Measurements from ENCODE around the gene NUDT8. TPM values are rescaled to one million over a fixed set of nuclear protein-coding genes. Genes with fewer than 3 reads are reported as not detected.
"Not testable (repeated sequence)": the region's sequence is repeated elsewhere in the genome, so short reads cannot be mapped to it uniquely, and the experiment has no call there.

NUDT8 gene
- total RNA-seq, 1 experiment from 2014 or later, result 17.0 TPM

- no peak for DNase-seq (ENCODE audit: low read depth)
Observed at GRCh38 chr11:67642173-67643120, 12.7 kb upstream of the NUDT8 start.

GRCh38 chr11:67641338-67642172 is 11.8 kb upstream of the NUDT8 start:
- no peak for DNase-seq (ENCODE audit: low read depth)

GRCh38 chr11:67640758-67641337 is 11.1 kb upstream of the NUDT8 start:
- no peak for DNase-seq (ENCODE audit: low read depth)

GRCh38 chr11:67640021-67640757 is 10.5 kb upstream of the NUDT8 start:
- DNase-seq (ENCODE audit: low read depth), result no peak

GRCh38 chr11:67639438-67639859 is 9.7 kb upstream of the NUDT8 start, which contains the start of gene TBX10:
TBX10 (minus strand) TSS chr11:67639763; CDS start chr11:67639472, 291 bp downstream.
- DNase-seq (ENCODE audit: low read depth), result no peak

- DNase-seq (ENCODE audit: low read depth), result no peak
Observed at GRCh38 chr11:67638535-67639437, 9.0 kb upstream of the NUDT8 start.

- DNase-seq (ENCODE audit: low read depth), result not testable (repeated sequence)
Observed at GRCh38 chr11:67637441-67637840, 7.7 kb upstream of the NUDT8 start.

- no peak for DNase-seq (ENCODE audit: low read depth)
Observed at GRCh38 chr11:67636962-67637361, 7.2 kb upstream of the NUDT8 start.

GRCh38 chr11:67635231-67635521 is 5.4 kb upstream of the NUDT8 start:
- no peak for DNase-seq (ENCODE audit: low read depth)

- no peak for DNase-seq (ENCODE audit: low read depth)
Observed at GRCh38 chr11:67634366-67635230, 4.9 kb upstream of the NUDT8 start.

- DNase-seq (ENCODE audit: low read depth), result no peak
Observed at GRCh38 chr11:67633758-67634365, 4.1 kb upstream of the NUDT8 start.

- no peak for DNase-seq (ENCODE audit: low read depth)
Observed at GRCh38 chr11:67632982-67633755, 3.4 kb upstream of the NUDT8 start.

GRCh38 chr11:67632175-67632981 is 2.6 kb upstream of the NUDT8 start:
- no peak for DNase-seq (ENCODE audit: low read depth)

GRCh38 chr11:67631853-67632174 is 2.1 kb upstream of the NUDT8 start:
- DNase-seq (ENCODE audit: low read depth), result no peak

GRCh38 chr11:67631411-67631810 is 1.7 kb upstream of the NUDT8 start:
- DNase-seq (ENCODE audit: low read depth), result no peak

- DNase-seq (ENCODE audit: low read depth), result no peak
Observed at GRCh38 chr11:67630943-67631331, 1.2 kb upstream of the NUDT8 start.

All from HT1080 (cell line).